A673 (cell line): ENCODE data around the gene SEPTIN1.

Experiments used
- CTCF ChIP-seq: fragments of 300-800, 200-600 bp; sonication (generic); conservative IDR thresholded peaks from 2 replicates; pipeline ENCODE4 v1.5.1; 2017; ENCODE audit warnings: low read depth, mild to moderate bottlenecking, antibody characterized with exemption, low read length, moderate library complexity, mixed read lengths
- EZH2 ChIP-seq: fragments of 200-600 bp; sonication (generic); IDR thresholded peaks from 2 replicates; pipeline ENCODE4 v1.6.1; 2017; ENCODE audit warnings: borderline replicate concordance, low read depth, mild to moderate bottlenecking, mixed read lengths, antibody characterized with exemption, low read length; ENCODE audit not compliant: poor library complexity, severe bottlenecking

- TF ChIP-seq CTCF (no peak), EZH2 (no peak)
Observed at GRCh38 chr16:30355954-30356308, 26.4 kb downstream of the SEPTIN1 start.
